HTR-8/SVneo (cell line): ENCODE measurements around the gene CTBP2.

Experiments used
- DNase-seq: peaks from one replicate; pipeline ENCODE4 v3.0.0; 2011; ENCODE audit warnings: low spot score, mixed read lengths; ENCODE audit not compliant: insufficient read length
- FAIRE-seq: peaks from 2 replicates; lab custom pipeline; 2011; peaks lifted over from hg19 to GRCh38; lab: Jason Lieb, UNC

The CTBP2 gene

GRCh38 chr10:125032474-125033020 lies 127.8 kb downstream of the CTBP2 start:
- FAIRE-seq (no peak), DNase-seq (no peak)

GRCh38 chr10:125030567-125031197 lies 129.7 kb downstream of the CTBP2 start:
- no peak for FAIRE-seq
- DNase-seq, result no peak

- FAIRE-seq, result no peak
Measured at GRCh38 chr10:125029584-125030242, 130.7 kb downstream of the CTBP2 start.

GRCh38 chr10:125027871-125028869 lies 132.2 kb downstream of the CTBP2 start:
- DNase-seq (no peak), FAIRE-seq (no peak)

More at GRCh38 chr10:125029584-125030242, 130.7 kb downstream of the CTBP2 start:
- no peak for DNase-seq

- FAIRE-seq (no peak), DNase-seq (no peak)
Measured at GRCh38 chr10:125026974-125027735, 133.2 kb downstream of the CTBP2 start.

GRCh38 chr10:125026036-125026931 lies 134.1 kb downstream of the CTBP2 start:
- DNase-seq, result no peak
- FAIRE-seq, result no peak

GRCh38 chr10:125025341-125025740 lies 135.0 kb downstream of the CTBP2 start:
- DNase-seq (no peak), FAIRE-seq (no peak)

GRCh38 chr10:125024497-125025234 lies 135.7 kb downstream of the CTBP2 start:
- FAIRE-seq, result no peak
- no peak for DNase-seq

GRCh38 chr10:125023862-125024496 lies 136.4 kb downstream of the CTBP2 start:
- no peak for DNase-seq
- no peak for FAIRE-seq

- DNase-seq (no peak), FAIRE-seq (no peak)
Measured at GRCh38 chr10:125023255-125023654, 137.1 kb downstream of the CTBP2 start.

- DNase-seq (no peak), FAIRE-seq (no peak)
Measured at GRCh38 chr10:125022671-125023070, 137.7 kb downstream of the CTBP2 start.

- DNase-seq (no peak), FAIRE-seq (no peak)
Measured at GRCh38 chr10:125021686-125022344, 138.5 kb downstream of the CTBP2 start.

GRCh38 chr10:125020871-125021270 lies 139.5 kb downstream of the CTBP2 start:
- no peak for FAIRE-seq
- DNase-seq, result no peak

GRCh38 chr10:125020386-125020785 lies 140.0 kb downstream of the CTBP2 start:
- FAIRE-seq (no peak), DNase-seq (no peak)

- no peak for FAIRE-seq
Measured at GRCh38 chr10:125018576-125019143, 141.7 kb downstream of the CTBP2 start.

GRCh38 chr10:125017547-125018298 lies 142.6 kb downstream of the CTBP2 start:
- FAIRE-seq (no peak), DNase-seq (no peak)

More at GRCh38 chr10:125018576-125019143, 141.7 kb downstream of the CTBP2 start:
- no peak for DNase-seq
